Mesenchymal stem cell (in vitro differentiated cells and primary cell): Measurements from ENCODE around the gene FOLR2.
"Not testable (repeated sequence)": the region's sequence is repeated elsewhere in the genome, so short reads cannot be mapped to it uniquely, and the experiment has no call there.

Experiments used
- DNase-seq: peaks from one replicate; pipeline ENCODE4 v3.0.0-alpha.2; 2013
- H2AFZ ChIP-seq: one replicate; pipeline ENCODE4 v1.6.1; 2013; ENCODE audit warnings: low read depth, mild to moderate bottlenecking, control low read depth, inconsistent platforms, low read length, moderate library complexity
- H2AK5ac ChIP-seq: 2 replicates; pipeline ENCODE4 v1.6.1; 2013; ENCODE audit warnings: low read length, moderate library complexity, mild to moderate bottlenecking, inconsistent platforms; ENCODE audit not compliant: severe bottlenecking
- H2BK120ac ChIP-seq: one replicate; pipeline ENCODE4 v1.6.1; 2013; ENCODE audit warnings: low read depth, mild to moderate bottlenecking, inconsistent platforms, low read length, moderate library complexity
- H2BK12ac ChIP-seq, 2 experiments: one replicate each; pipeline ENCODE4 v1.6.1; 2013; ENCODE audit warnings: inconsistent platforms in 2 of 2, low read length in 2 of 2, mild to moderate bottlenecking in 2 of 2, moderate library complexity in 2 of 2, control low read depth in 1 of 2
- H2BK15ac ChIP-seq: one replicate; pipeline ENCODE4 v1.6.1; 2013; ENCODE audit warnings: mild to moderate bottlenecking, low read depth, inconsistent platforms; ENCODE audit not compliant: poor library complexity, severe bottlenecking
- H2BK5ac ChIP-seq: 2 replicates; pipeline ENCODE4 v1.6.1; 2013; ENCODE audit warnings: low read depth, mild to moderate bottlenecking, low read length, control low read depth, inconsistent platforms; ENCODE audit not compliant: poor library complexity, severe bottlenecking
- H3K14ac ChIP-seq, 2 experiments: one replicate each; pipeline ENCODE4 v1.6.1; 2013; ENCODE audit warnings: inconsistent platforms in 2 of 2, low read length in 2 of 2, control low read depth in 1 of 2, mild to moderate bottlenecking in 1 of 2, moderate library complexity in 1 of 2
- H3K18ac ChIP-seq, 2 experiments: one replicate each; pipeline ENCODE4 v1.6.1; 2013; ENCODE audit warnings: inconsistent platforms in 2 of 2, low read length in 2 of 2, control low read depth in 1 of 2, low read depth in 1 of 2, mild to moderate bottlenecking in 1 of 2
- H3K23ac ChIP-seq, 2 experiments: one replicate each; pipeline ENCODE4 v1.6.1; 2013; ENCODE audit warnings: inconsistent platforms in 2 of 2, low read length in 2 of 2, mild to moderate bottlenecking in 2 of 2, moderate library complexity in 2 of 2, control low read depth in 1 of 2
- H3K27ac ChIP-seq: 2 replicates; pipeline ENCODE4 v1.5.1; 2013; ENCODE audit warnings: mild to moderate bottlenecking, moderate library complexity, low read length, control low read depth, inconsistent platforms; ENCODE audit not compliant: poor library complexity, severe bottlenecking
- H3K27me3 ChIP-seq, 2 experiments: 2 replicates each; pipeline versions ENCODE4 v1.6.1 to v1.7.0; 2013; ENCODE audit warnings: low read length in 2 of 2, mild to moderate bottlenecking in 2 of 2, moderate library complexity in 2 of 2, control low read depth in 1 of 2, inconsistent platforms in 1 of 2; ENCODE audit not compliant: control insufficient read depth in 1 of 2, insufficient read depth in 1 of 2
- H3K36me3 ChIP-seq, 2 experiments: 2 replicates each; pipeline versions ENCODE4 v1.6.1 to v1.7.0; 2013; ENCODE audit warnings: low read length in 2 of 2, control low read depth in 1 of 2, inconsistent platforms in 1 of 2, low read depth in 1 of 2, mild to moderate bottlenecking in 1 of 2; ENCODE audit not compliant: insufficient read depth in 2 of 2, control insufficient read depth in 1 of 2
- H3K4ac ChIP-seq, 2 experiments: one replicate each; pipeline ENCODE4 v1.6.1; 2013; ENCODE audit warnings: inconsistent platforms in 2 of 2, low read length in 2 of 2, mild to moderate bottlenecking in 2 of 2, moderate library complexity in 2 of 2, control low read depth in 1 of 2, low read depth in 1 of 2
- H3K4me1 ChIP-seq: 2 replicates; pipeline ENCODE4 v1.6.1; 2013; ENCODE audit warnings: low read depth, low read length, control low read depth; ENCODE audit not compliant: control insufficient read depth, insufficient read depth
- H3K4me2 ChIP-seq: 2 replicates; pipeline ENCODE4 v1.6.1; 2013; ENCODE audit warnings: low read length, mild to moderate bottlenecking, inconsistent platforms; ENCODE audit not compliant: poor library complexity, severe bottlenecking
- H3K4me3 ChIP-seq, 2 experiments: 2 replicates each; pipeline versions ENCODE4 v1.5.1 to v1.7.0; 2013; ENCODE audit warnings: low read length in 2 of 2, mild to moderate bottlenecking in 2 of 2, control low read depth in 1 of 2, low read depth in 1 of 2; ENCODE audit not compliant: insufficient read depth in 1 of 2
- H3K79me1 ChIP-seq: replicated peaks from 2 replicates; pipeline ENCODE4 v1.6.1; 2013; ENCODE audit warnings: mild to moderate bottlenecking, control low read depth, low read length, inconsistent platforms; ENCODE audit not compliant: poor library complexity, severe bottlenecking
- H3K9ac ChIP-seq: 2 replicates; pipeline ENCODE4 v1.7.0; 2013; ENCODE audit warnings: mild to moderate bottlenecking, low read length, moderate library complexity
- H3K9me3 ChIP-seq: 2 replicates; pipeline ENCODE4 v1.7.0; 2013; ENCODE audit warnings: mild to moderate bottlenecking, low read length; ENCODE audit not compliant: control insufficient read depth
- H4K8ac ChIP-seq: one replicate; pipeline ENCODE4 v1.6.1; 2013; ENCODE audit warnings: inconsistent platforms, mild to moderate bottlenecking, low read length, moderate library complexity
- H4K91ac ChIP-seq: one replicate; pipeline ENCODE4 v1.6.1; 2013; ENCODE audit warnings: mild to moderate bottlenecking, low read length, inconsistent platforms
- WGBS: methylation state at CpG from one replicate; pipeline ENCODE4 v1.1.7; 2013; ENCODE audit warnings: mixed read lengths; 5-methylcytosine and 5-hydroxymethylcytosine counted together

Gene FOLR2

GRCh38 chr11:72179804-72180396 is 36.7 kb upstream of the FOLR2 start:
- Histone ChIP-seq H2BK15ac (no peak overlapping the region), H3K18ac (no peak overlapping the region), H3K4me2 (no peak overlapping the region), H2AFZ (no peak overlapping the region), H3K79me1 (no peaks in the 10 kb centered on the region), H3K27ac (no peak overlapping the region), H3K23ac (no peak overlapping the region), H4K91ac (no peak overlapping the region), H2AK5ac (no peak overlapping the region), H3K4me1 (no peaks in the 10 kb centered on the region), H3K9me3 (no peaks in the 10 kb centered on the region), H3K14ac (no peak overlapping the region), H2BK5ac (no peak overlapping the region), H2BK12ac (no peak overlapping the region), H3K27me3 (peaks cover 14 to 18% of the 10 kb centered on the region in 2 experiments), H3K4me3 (no peak overlapping the region), H4K8ac (no peak overlapping the region), H3K9ac (no peak overlapping the region), H3K36me3 (no peaks in the 10 kb centered on the region), H3K4ac (no peak overlapping the region), H2BK120ac (no peak overlapping the region)
- DNase-seq, result no peak
- 81% methylated on average over 2 of the region's 4 CpGs for whole genome bisulfite sequencing

DNA sequence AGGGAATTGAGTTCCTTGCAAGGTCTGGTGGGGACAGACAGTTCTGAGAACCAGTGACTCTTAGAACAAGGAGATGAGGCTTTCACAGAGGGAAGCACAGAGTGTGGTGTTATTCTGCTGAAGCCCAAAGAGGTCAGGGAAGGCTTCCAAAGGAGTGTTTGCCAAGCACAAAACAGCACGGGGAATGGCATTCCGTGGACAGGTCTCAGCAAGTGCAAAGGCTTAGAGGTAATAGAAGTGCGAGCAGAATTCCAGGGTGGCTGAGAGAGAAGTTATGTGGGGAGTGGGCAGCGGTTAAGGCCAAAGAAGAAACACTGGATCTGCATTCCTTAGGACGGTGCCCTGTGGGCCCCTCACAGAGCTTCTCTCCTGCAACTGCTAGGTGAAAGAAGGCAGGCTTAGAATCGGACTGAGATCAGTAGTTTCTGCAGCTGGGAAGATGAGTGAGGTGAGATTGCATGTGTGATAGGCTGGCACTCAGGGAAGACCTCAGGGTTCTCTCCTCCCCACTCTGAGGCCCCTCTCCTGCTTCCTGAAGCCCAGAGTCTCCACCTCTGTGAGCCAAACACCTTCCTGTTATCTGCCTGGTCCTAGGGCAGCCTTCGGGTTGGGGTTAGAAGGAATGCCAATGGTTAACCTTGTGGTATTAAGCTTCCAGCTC is 35.6 kb upstream of the FOLR2 start:
- not testable (repeated sequence) for H2BK15ac ChIP-seq, H2BK5ac ChIP-seq, H3K4me1 ChIP-seq, H3K9ac ChIP-seq, H2BK120ac ChIP-seq, H3K36me3 ChIP-seq, H3K14ac ChIP-seq, H2AFZ ChIP-seq, H4K8ac ChIP-seq, H3K4me2 ChIP-seq, H3K27ac ChIP-seq, H3K4ac ChIP-seq, DNase-seq, H3K79me1 ChIP-seq, H3K23ac ChIP-seq, H3K18ac ChIP-seq, H3K4me3 ChIP-seq, H3K9me3 ChIP-seq, H4K91ac ChIP-seq, H2BK12ac ChIP-seq, H2AK5ac ChIP-seq
- H3K27me3 ChIP-seq, result peaks cover 14 to 18% of the 10 kb centered on the region in 2 experiments
- WGBS, result 86% methylated on average over 6 of the region's 7 CpGs

- not testable (repeated sequence) for H3K23ac ChIP-seq, H3K4me1 ChIP-seq
- 65% methylated on average over 3 of the region's 3 CpGs for WGBS
These were observed 35.0 kb upstream of the FOLR2 start for GRCh38 chr11:72181553-72181958.

DNA sequence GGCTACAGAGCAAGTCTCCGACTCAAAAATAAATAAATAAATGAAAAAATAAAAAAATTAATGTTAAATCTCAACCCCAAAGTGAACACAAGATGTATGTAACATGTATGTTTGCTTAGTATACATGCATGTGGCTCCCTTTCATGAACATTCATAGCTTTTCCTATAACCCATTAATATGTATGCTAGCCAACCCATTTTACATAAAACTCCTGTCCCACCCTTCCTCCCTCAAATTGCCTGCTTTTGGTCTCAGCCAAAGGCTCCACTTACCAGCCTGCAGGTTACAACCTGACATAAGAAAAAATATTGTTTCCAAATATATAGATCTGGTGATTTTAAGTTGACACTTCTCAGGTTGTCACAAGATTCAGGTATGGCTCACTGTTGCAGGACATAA is 28.3 kb upstream of the FOLR2 start:
- H4K91ac ChIP-seq, result no peak overlapping the region
- H2BK15ac ChIP-seq, result no peak overlapping the region
- no peaks in the 10 kb centered on the region for H3K27me3 ChIP-seq
- H3K4me1 ChIP-seq, result peaks cover 4% of the 10 kb centered on the region
- no peaks in the 10 kb centered on the region for H3K9me3 ChIP-seq
- H2BK120ac ChIP-seq, result no peak overlapping the region
- no peak overlapping the region for H3K4me3 ChIP-seq
- H3K23ac ChIP-seq, result no peak overlapping the region
- no peak for DNase-seq
- H3K9ac ChIP-seq, result no peak overlapping the region
- no peak overlapping the region for H2BK5ac ChIP-seq
- H3K18ac ChIP-seq, result no peak overlapping the region
- no peak overlapping the region for H2AK5ac ChIP-seq
- no CpG with 5 or more reads among the region's 1 CpG for WGBS
- H3K4ac ChIP-seq, result no peak overlapping the region
- H3K36me3 ChIP-seq, result no peaks in the 10 kb centered on the region
- H3K79me1 ChIP-seq, result no peaks in the 10 kb centered on the region
- no peak overlapping the region for H4K8ac ChIP-seq
- H2AFZ ChIP-seq, result no peak overlapping the region
- no peak overlapping the region for H2BK12ac ChIP-seq
- no peak overlapping the region for H3K4me2 ChIP-seq
- H3K27ac ChIP-seq, result no peak overlapping the region
- H3K14ac ChIP-seq, result no peak overlapping the region

More at GRCh38 chr11:72181553-72181958, 35.0 kb upstream of the FOLR2 start:
- H3K9ac ChIP-seq, H2BK12ac ChIP-seq, H3K18ac ChIP-seq, H2BK120ac ChIP-seq, H3K36me3 ChIP-seq, H4K8ac ChIP-seq, H2AK5ac ChIP-seq, H2BK15ac ChIP-seq, DNase-seq, H4K91ac ChIP-seq, H3K4me2 ChIP-seq, H2BK5ac ChIP-seq, H3K14ac ChIP-seq, H3K4ac ChIP-seq, H3K27ac ChIP-seq, H3K4me3 ChIP-seq, H2AFZ ChIP-seq, H3K79me1 ChIP-seq, H3K9me3 ChIP-seq: not testable (repeated sequence)
- H3K27me3 ChIP-seq, result peaks cover 14 to 16% of the 10 kb centered on the region in 2 experiments
